Activated T-cell treated with anti-CD3 and anti-CD28 coated beads, Interleukin-2, amount 50 U/mL, for 72 hours (primary cell): ENCODE measurements around the gene RPL27A. TPM values are rescaled to one million over a fixed set of nuclear protein-coding genes. Genes with fewer than 3 reads are reported as not detected.

Experiments used
- ATAC-seq, 2 donors: fragments of 150-1000 bp; cut with Tn5 transposase; replicated peaks in 1 of 2; 2 replicates each; pipeline ENCODE4 v1.10.0; 2021; ENCODE audit warnings: moderate library complexity in 2 of 2, mild to moderate bottlenecking in 1 of 2
- DNase-seq, 2 donors: peaks; one replicate each; pipeline ENCODE4 v3.0.0; 2021 to 2022; ENCODE audit warnings: mixed read lengths in 1 of 2
- H3K27ac Mint-ChIP-seq: one replicate; pipeline ENCODE4 v1.8.0; 2022; ENCODE audit warnings: mild to moderate bottlenecking, moderate library complexity, mixed read lengths
- H3K27me3 Mint-ChIP-seq: one replicate; pipeline ENCODE4 v1.8.0; 2022; ENCODE audit warnings: low read depth, mixed read lengths
- H3K36me3 Mint-ChIP-seq, 2 donors: one replicate each; pipeline ENCODE4 v1.8.0; 2022; ENCODE audit warnings: mixed read lengths in 2 of 2, mild to moderate bottlenecking in 1 of 2; ENCODE audit not compliant: insufficient read depth in 2 of 2
- H3K4me1 Mint-ChIP-seq: one replicate; pipeline ENCODE4 v1.8.0; 2022; ENCODE audit warnings: low read depth, mixed read lengths
- H3K4me3 Mint-ChIP-seq, 2 donors: one replicate each; pipeline ENCODE4 v1.8.0; 2022; ENCODE audit warnings: mild to moderate bottlenecking in 2 of 2, mixed read lengths in 2 of 2, moderate library complexity in 2 of 2
- H3K9me3 Mint-ChIP-seq, 2 donors: one replicate each; pipeline ENCODE4 v1.8.0; 2022; ENCODE audit warnings: mixed read lengths in 2 of 2
- total RNA-seq, 2 donors: library from RNA; stranded (reverse); gene quantifications; one replicate each; pipeline ENCODE4 v1.2.3, GENCODE V29; 2022

RPL27A gene
- total RNA-seq, 2 donors from 2014 or later, result 1,081 to 1,146 TPM

- H3K4me1 Mint-ChIP-seq, result no peaks in the 10 kb centered on the region
- no peaks in the 10 kb centered on the region for H3K9me3 Mint-ChIP-seq
- DNase-seq (no peak), ATAC-seq (no peak)
- no peak overlapping the region for H3K4me3 Mint-ChIP-seq
- no peaks in the 10 kb centered on the region for H3K36me3 Mint-ChIP-seq
- no peak overlapping the region for H3K27ac Mint-ChIP-seq
- no peaks in the 10 kb centered on the region for H3K27me3 Mint-ChIP-seq
Observed at GRCh38 chr11:8735094-8735493, 52.5 kb downstream of the RPL27A start.

- H3K27ac Mint-ChIP-seq, result no peak overlapping the region
- DNase-seq, result no peak
- H3K9me3 Mint-ChIP-seq, result no peaks in the 10 kb centered on the region
- no peaks in the 10 kb centered on the region for H3K27me3 Mint-ChIP-seq
- H3K36me3 Mint-ChIP-seq, result no peaks in the 10 kb centered on the region
- H3K4me3 Mint-ChIP-seq, result no peak overlapping the region
- H3K4me1 Mint-ChIP-seq, result peaks cover 4% of the 10 kb centered on the region
- no peak for ATAC-seq
Observed at GRCh38 chr11:8739309-8739793, 56.8 kb downstream of the RPL27A start.

Other genes with a start within 250 kb of the RPL27A start
- gene STK33, start 88.6 kb upstream of the RPL27A start, total RNA-seq, result 1 to 10 TPM; 6.1 to 6.2 TPM
- gene TRIM66, start 127 bp upstream of the RPL27A start, total RNA-seq, result 10 to 100 TPM; 26.4 to 30.2 TPM
- 10 to 100 TPM; 27.2 to 27.7 TPM for gene AKIP1, start 228.4 kb downstream of the RPL27A start, total RNA-seq